K562 (cell line): ENCODE results near the gene SESN2. TPM values are rescaled to one million over a fixed set of nuclear protein-coding genes. Genes with fewer than 3 reads are reported as not detected.

Experiments
- ARNT ChIP-seq, 2 experiments: fragments of 450-650 bp; IDR thresholded peaks; 2 replicates each; pipeline ENCODE4 v1.6.1; 2016; ENCODE audit warnings: mild to moderate bottlenecking in 1 of 2
- ATF7 ChIP-seq: fragments of 450-650 bp; IDR thresholded peaks from 2 replicates; pipeline ENCODE4 v1.7.1; 2014; ENCODE audit warnings: mild to moderate bottlenecking, moderate library complexity
- DIDO1 ChIP-seq: fragments of 450-650 bp; IDR thresholded peaks from 2 replicates; pipeline ENCODE4 v1.6.1; 2016; ENCODE audit warnings: low read depth, missing biosample characterization, missing genetic modification characterization
- GTF2E2 ChIP-seq: fragments of 200-800 bp; sonication (Bioruptor generic); IDR thresholded peaks from 2 replicates; pipeline ENCODE4 v1.6.1; 2016; ENCODE audit warnings: missing genetic modification characterization, missing compliant biosample characterization
- HDAC2 ChIP-seq: fragments of 450-650 bp; IDR thresholded peaks from 2 replicates; pipeline ENCODE4 v1.6.1; 2016; ENCODE audit warnings: mild to moderate bottlenecking
- HDAC8 ChIP-seq: fragments of 450-650 bp; IDR thresholded peaks from 2 replicates; pipeline ENCODE4 v1.6.1; 2016; ENCODE audit warnings: mild to moderate bottlenecking, missing genetic modification characterization, moderate library complexity, missing compliant biosample characterization
- HIVEP1 ChIP-seq: fragments of 250-450 bp; sonication (Bioruptor Pico); IDR thresholded peaks from 2 replicates; pipeline ENCODE4 v1.4.0; 2020; ENCODE audit warnings: mild to moderate bottlenecking
- MEIS2 ChIP-seq: fragments of 450-650 bp; IDR thresholded peaks from 2 replicates; pipeline ENCODE4 v1.6.1; 2014; ENCODE audit warnings: mild to moderate bottlenecking; ENCODE audit not compliant: partially characterized antibody
- TRIM24 ChIP-seq, 2 experiments: fragments of 450-650 bp; IDR thresholded peaks; 2 replicates each; pipeline ENCODE4 v1.6.1; 2016
- YY1 ChIP-seq, 3 experiments: IDR thresholded peaks; 2 replicates each; pipeline ENCODE4 v1.6.1; 2011; ENCODE audit warnings: low read length in 2 of 3, mild to moderate bottlenecking in 2 of 3, moderate library complexity in 2 of 3, borderline replicate concordance in 1 of 3, control low read depth in 1 of 3, low read depth in 1 of 3; ENCODE audit not compliant: insufficient read depth in 3 of 3, insufficient replicate concordance in 2 of 3, control insufficient read depth in 1 of 3, insufficient read length in 1 of 3; ENCODE audit errors: extremely low read depth in 1 of 3
- ZKSCAN3 ChIP-seq: fragments of 250-450 bp; sonication (Bioruptor Pico); IDR thresholded peaks from 2 replicates; pipeline ENCODE4 v1.4.0; 2020
- ZNF140 ChIP-seq: fragments of 250-450 bp; sonication (Bioruptor Pico); IDR thresholded peaks from 2 replicates; pipeline ENCODE4 v1.8.0; 2021; ENCODE audit warnings: moderate library complexity, mild to moderate bottlenecking, inconsistent platforms
- ZNF354B ChIP-seq: fragments of 250-450 bp; sonication (Bioruptor Pico); IDR thresholded peaks from 2 replicates; pipeline ENCODE4 v1.4.0; 2020
- polyA plus RNA-seq, 8 experiments: library from polyadenylated mRNA; depleted of rRNA in 4 of 8; stranded (reverse) in 5 of 8; unstranded in 3 of 8; fragments of >200 nt; fragmentation: Nextera tagmentation in 2 of 8; fragmentation: Illumina TruSeq in 1 of 8; extraction: Ambion mirVana in 2 of 8; extraction: Trizol in 1 of 8; gene quantifications; 2 replicates each; pipeline versions ENCODE4 v1.2.1 to v1.2.3, GENCODE V29; 2011 to 2014; ENCODE audit warnings: inconsistent platforms in 1 of 8, missing spikeins in 1 of 8
- total RNA-seq, 7 experiments: library from RNA; depleted of rRNA in 6 of 7; stranded (reverse); fragments of >200 nt in 6 of 7; fragmentation: Illumina TruSeq in 2 of 7; extraction: Trizol in 2 of 7; gene quantifications; 2 replicates each; pipeline versions ENCODE4 v1.2.1 to v1.2.3, GENCODE V29; 2011 to 2021; ENCODE audit warnings: low replicate concordance in 1 of 7
- TF ChIP-seq, protein P1 (sequence below), 2 experiments: fragments of 450-650 bp; IDR thresholded peaks; 2 replicates each; pipeline ENCODE4 v1.6.1; 2016; ENCODE audit warnings: mild to moderate bottlenecking in 2 of 2, borderline replicate concordance in 1 of 2, low read depth in 1 of 2, moderate library complexity in 1 of 2
- TF ChIP-seq, protein P2 (sequence below), 2 experiments: fragments of 250-450 bp in 1 of 2; fragments of 450-650 bp in 1 of 2; sonication (Bioruptor Pico) in 1 of 2; IDR thresholded peaks; 2 replicates each; pipeline versions ENCODE4 v1.6.1 to v1.8.0; 2016 to 2021; ENCODE audit warnings: mild to moderate bottlenecking in 2 of 2, moderate library complexity in 2 of 2, missing compliant biosample characterization in 1 of 2, missing genetic modification characterization in 1 of 2

SESN2 gene
- total and polyA plus RNA-seq, 9 of the 15 experiments (the other 6 are each of a cell fraction or from before 2014, with no cell fraction given): 3.7 to 71.3 (median 16.8) TPM

DNA sequence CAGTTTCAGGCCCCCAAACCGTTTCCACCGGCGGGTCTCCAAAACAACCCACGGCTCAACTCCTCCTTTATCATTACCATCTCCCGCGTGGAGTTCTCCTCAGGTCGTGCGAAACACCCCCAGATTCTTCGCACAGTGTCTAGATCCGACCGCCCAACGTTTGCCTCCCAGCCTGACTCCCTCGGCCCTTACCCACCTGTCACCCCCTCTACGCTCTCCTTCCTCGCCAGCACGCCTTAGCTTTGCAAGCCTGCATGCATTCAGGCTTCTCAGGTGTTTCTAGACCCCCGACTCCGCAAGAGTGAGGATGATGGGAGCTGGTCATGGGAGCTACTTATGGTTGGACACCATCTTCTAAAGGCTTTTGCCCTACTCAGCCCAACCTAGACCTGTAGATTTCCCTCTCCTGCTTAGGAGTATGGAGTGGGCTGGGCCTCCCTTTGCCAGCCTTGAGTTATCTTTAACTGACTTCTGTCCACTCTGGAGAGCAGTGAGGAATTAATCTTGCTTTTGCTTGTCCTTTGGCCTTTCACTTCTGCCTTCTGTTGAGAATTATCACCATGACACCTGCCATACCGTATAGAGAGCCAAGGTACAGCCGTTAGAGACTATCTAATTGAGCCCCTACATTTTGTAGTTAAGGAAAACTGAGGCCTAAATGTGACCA is 22.5 kb upstream of the SESN2 start (continued):
- TF ChIP-seq, protein P1, sequence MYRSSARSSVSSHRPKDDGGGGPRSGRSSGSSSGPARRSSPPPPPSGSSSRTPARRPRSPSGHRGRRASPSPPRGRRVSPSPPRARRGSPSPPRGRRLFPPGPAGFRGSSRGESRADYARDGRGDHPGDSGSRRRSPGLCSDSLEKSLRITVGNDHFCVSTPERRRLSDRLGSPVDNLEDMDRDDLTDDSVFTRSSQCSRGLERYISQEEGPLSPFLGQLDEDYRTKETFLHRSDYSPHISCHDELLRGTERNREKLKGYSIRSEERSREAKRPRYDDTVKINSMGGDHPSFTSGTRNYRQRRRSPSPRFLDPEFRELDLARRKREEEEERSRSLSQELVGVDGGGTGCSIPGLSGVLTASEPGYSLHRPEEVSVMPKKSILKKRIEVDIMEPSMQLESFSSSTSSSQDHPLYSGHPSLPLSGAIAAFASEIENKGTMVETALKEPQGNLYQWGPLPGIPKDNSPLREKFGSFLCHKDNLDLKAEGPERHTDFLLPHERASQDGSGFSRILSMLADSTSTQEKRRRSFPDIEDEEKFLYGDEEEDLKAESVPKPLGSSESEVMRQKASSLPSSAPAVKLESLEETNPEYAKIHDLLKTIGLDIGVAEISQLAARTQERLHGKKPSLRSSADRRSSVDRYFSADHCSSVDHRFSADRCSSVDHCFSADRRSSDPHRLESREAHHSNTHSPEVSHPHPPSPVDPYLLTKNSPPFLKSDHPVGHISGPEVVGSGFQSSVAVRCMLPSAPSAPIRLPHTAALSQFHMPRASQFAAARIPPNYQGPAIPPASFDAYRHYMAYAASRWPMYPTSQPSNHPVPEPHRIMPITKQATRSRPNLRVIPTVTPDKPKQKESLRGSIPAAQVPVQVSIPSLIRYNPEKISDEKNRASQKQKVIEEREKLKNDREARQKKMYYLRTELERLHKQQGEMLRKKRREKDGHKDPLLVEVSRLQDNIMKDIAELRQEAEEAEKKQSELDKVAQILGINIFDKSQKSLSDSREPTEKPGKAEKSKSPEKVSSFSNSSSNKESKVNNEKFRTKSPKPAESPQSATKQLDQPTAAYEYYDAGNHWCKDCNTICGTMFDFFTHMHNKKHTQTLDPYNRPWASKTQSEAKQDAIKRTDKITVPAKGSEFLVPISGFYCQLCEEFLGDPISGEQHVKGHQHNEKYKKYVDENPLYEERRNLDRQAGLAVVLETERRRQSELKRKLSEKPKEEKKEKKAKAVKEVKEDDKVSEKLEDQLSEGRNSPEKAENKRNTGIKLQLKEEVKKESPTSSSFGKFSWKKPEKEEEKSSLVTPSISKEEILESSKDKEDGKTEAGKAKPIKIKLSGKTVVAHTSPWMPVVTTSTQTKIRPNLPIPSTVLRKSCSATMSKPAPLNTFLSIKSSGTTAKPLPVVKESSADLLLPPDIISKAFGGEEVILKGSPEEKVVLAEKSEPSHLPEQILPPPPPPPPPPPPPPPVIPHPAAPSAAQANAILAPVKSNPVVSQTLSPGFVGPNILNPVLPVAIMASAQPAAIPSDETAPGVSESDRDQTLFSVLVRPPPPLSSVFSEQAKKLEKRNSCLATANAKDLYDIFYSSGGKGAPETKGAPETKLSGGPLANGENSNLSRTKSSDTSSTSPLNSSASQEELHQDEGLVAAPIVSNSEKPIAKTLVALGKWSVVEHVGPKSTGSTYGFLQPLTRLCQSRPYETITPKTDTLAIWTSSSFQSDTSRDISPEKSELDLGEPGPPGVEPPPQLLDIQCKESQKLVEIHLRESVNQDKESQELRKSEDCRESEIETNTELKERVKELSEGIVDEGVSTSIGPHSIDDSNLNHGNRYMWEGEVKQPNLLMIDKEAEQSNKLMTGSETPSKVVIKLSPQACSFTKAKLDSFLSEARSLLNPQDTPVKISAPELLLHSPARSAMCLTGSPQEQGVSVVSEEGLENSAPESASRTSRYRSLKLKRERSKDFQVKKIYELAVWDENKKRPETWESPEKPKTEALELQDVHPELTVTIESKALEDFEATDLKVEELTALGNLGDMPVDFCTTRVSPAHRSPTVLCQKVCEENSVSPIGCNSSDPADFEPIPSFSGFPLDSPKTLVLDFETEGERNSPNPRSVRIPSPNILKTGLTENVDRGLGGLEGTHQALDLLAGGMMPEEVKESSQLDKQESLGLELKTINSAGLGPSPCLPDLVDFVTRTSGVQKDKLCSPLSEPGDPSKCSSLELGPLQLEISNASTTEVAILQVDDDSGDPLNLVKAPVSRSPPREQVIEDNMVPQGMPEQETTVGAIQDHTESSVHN (IDR thresholded peaks at IDR 0.05; ENCODE audit: borderline replicate concordance in 1 of 2, low read depth in 1 of 2): no peak
- TF ChIP-seq YY1 (IDR thresholded peaks at IDR 0.05; ENCODE audit: borderline replicate concordance in 1 of 3, control insufficient read depth in 1 of 3, extremely low read depth in 1 of 3, insufficient read depth in 3 of 3, insufficient read length in 1 of 3, insufficient replicate concordance in 2 of 3, low read depth in 1 of 3, low read length in 2 of 3) (peak in 1 of 3 experiments; percentile 37), HDAC8 (tag) (no peak), HDAC2 (0 out of 2 replicates have a peak, but pooled peaks have one; percentile 73), ZNF354B (CRISPR knock-in tag) (no peak), ATF7 (peak; percentile 31; the same call in 1 of the 2 replicates), ARNT (IDR thresholded peaks at IDR 0.05) (0 out of 4 replicates have a peak, but pooled peaks of 1 of the 2 experiments have one; percentile 65), HIVEP1 (CRISPR knock-in tag) (no peak), DIDO1 (tag) (no peak), TRIM24 (IDR thresholded peaks at IDR 0.05) (peak; percentile 41 to 47; a peak in 3 of 4 replicates), MEIS2 (peak; percentile 80), ZNF140 (no peak), ZKSCAN3 (no peak), GTF2E2 (tag) (no peak)
- TF ChIP-seq, protein P2, sequence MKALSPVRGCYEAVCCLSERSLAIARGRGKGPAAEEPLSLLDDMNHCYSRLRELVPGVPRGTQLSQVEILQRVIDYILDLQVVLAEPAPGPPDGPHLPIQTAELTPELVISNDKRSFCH (CRISPR knock-in tag; IDR thresholded peaks at IDR 0.05): no peak
- TF ChIP-seq, protein P2 (tag; IDR thresholded peaks at IDR 0.05): no peak
